Urothelium cell line (cell line): ENCODE data around the gene DNAJB8.

Source experiments
- DNase-seq: peaks from one replicate; pipeline ENCODE4 v3.0.0; 2011; ENCODE audit warnings: low spot score, mixed read lengths
- FAIRE-seq: peaks from 2 replicates; lab custom pipeline; 2011; peaks lifted over from hg19 to GRCh38; lab: Jason Lieb, UNC

The DNAJB8 gene

GRCh38 chr3:128427872-128428822 lies 38.5 kb downstream of the DNAJB8 start:
- peak; percentile 67 for FAIRE-seq

GRCh38 chr3:128427175-128427857 lies 39.4 kb downstream of the DNAJB8 start:
- FAIRE-seq (no peak), DNase-seq (no peak)

More at GRCh38 chr3:128427872-128428822, 38.5 kb downstream of the DNAJB8 start:
- no peak for DNase-seq

GRCh38 chr3:128426128-128426921 lies 40.4 kb downstream of the DNAJB8 start:
- DNase-seq (peak; percentile 88), FAIRE-seq (peak; percentile 55)

- DNase-seq (no peak), FAIRE-seq (no peak)
Observed at GRCh38 chr3:128425846-128426127, 40.9 kb downstream of the DNAJB8 start.

- DNase-seq (no peak), FAIRE-seq (no peak)
Observed at GRCh38 chr3:128425142-128425845, 41.4 kb downstream of the DNAJB8 start.

GRCh38 chr3:128424508-128425069 lies 42.1 kb downstream of the DNAJB8 start:
- no peak for FAIRE-seq

GRCh38 chr3:128423525-128424147 lies 43.1 kb downstream of the DNAJB8 start:
- DNase-seq, result no peak
- no peak for FAIRE-seq

More at GRCh38 chr3:128424508-128425069, 42.1 kb downstream of the DNAJB8 start:
- no peak for DNase-seq

GRCh38 chr3:128422762-128423524 lies 43.7 kb downstream of the DNAJB8 start:
- no peak for FAIRE-seq
- no peak for DNase-seq

GRCh38 chr3:128421966-128422365 lies 44.7 kb downstream of the DNAJB8 start:
- DNase-seq (no peak), FAIRE-seq (no peak)

GRCh38 chr3:128421439-128421836 lies 45.3 kb downstream of the DNAJB8 start:
- DNase-seq, result no peak
- no peak for FAIRE-seq

GRCh38 chr3:128420720-128421438 lies 45.8 kb downstream of the DNAJB8 start:
- FAIRE-seq, result no peak

GRCh38 chr3:128420289-128420688 lies 46.4 kb downstream of the DNAJB8 start:
- FAIRE-seq (no peak), DNase-seq (no peak)

More at GRCh38 chr3:128420720-128421438, 45.8 kb downstream of the DNAJB8 start:
- DNase-seq, result no peak

GRCh38 chr3:128419311-128419710 lies 47.4 kb downstream of the DNAJB8 start:
- FAIRE-seq (no peak), DNase-seq (no peak)

GRCh38 chr3:128418900-128419299 lies 47.8 kb downstream of the DNAJB8 start:
- FAIRE-seq, result no peak
- DNase-seq, result no peak

- DNase-seq, result peak; percentile 92
- no peak for FAIRE-seq
Observed at GRCh38 chr3:128416578-128417211, 50.0 kb downstream of the DNAJB8 start.

- FAIRE-seq (no peak), DNase-seq (no peak)
Observed at GRCh38 chr3:128415773-128416577, 50.7 kb downstream of the DNAJB8 start.

GRCh38 chr3:128415200-128415772 lies 51.4 kb downstream of the DNAJB8 start:
- FAIRE-seq, result no peak
- DNase-seq, result no peak
